ENCODE results near the gene NCK1.

DNA sequence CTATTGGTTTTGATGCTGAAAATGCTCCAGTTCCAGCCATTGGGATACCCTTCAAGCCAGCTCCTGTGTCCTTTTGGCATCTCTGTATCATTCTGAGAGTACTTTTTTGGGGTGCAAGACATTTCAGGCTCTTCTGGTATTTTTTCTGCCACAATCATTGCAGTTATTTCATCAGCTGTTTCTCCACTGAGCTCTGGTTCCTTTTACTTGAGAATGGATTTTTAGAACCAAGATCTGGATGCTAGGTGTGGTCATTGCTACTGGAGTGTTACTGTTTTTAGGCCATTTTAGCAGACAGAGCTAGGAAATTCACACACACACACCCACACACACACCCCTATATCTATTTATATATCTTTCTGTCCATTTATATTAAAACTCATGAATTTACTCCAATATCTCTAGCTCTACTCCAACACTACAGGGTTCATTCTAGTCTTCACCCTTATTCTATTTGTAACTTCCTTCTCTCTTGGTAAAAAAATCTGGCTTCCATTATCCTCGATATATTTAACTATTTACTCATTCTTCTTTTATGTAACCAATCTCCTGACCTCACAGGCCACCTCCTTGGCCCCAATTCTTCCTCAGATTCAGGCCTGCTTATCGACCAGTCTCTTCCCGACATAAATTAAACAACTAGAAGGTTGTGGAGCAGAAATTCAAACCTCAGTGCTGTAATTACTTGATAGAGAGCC, 26.0 kb upstream of the NCK1 start:
- TF ChIP-seq POLR2A (IDR thresholded peaks at IDR 0.05): no peak
- TF ChIP-seq, protein P1, sequence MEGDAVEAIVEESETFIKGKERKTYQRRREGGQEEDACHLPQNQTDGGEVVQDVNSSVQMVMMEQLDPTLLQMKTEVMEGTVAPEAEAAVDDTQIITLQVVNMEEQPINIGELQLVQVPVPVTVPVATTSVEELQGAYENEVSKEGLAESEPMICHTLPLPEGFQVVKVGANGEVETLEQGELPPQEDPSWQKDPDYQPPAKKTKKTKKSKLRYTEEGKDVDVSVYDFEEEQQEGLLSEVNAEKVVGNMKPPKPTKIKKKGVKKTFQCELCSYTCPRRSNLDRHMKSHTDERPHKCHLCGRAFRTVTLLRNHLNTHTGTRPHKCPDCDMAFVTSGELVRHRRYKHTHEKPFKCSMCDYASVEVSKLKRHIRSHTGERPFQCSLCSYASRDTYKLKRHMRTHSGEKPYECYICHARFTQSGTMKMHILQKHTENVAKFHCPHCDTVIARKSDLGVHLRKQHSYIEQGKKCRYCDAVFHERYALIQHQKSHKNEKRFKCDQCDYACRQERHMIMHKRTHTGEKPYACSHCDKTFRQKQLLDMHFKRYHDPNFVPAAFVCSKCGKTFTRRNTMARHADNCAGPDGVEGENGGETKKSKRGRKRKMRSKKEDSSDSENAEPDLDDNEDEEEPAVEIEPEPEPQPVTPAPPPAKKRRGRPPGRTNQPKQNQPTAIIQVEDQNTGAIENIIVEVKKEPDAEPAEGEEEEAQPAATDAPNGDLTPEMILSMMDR (IDR thresholded peaks at IDR 0.05): no peak
